Lung (tissue), 12 donors: ENCODE data around the gene TSPAN18. TPM values are rescaled to one million over a fixed set of nuclear protein-coding genes. Genes with fewer than 3 reads are reported as not detected.

Experiments used
- ATAC-seq: fragments of 200-7000 bp; cut with Tn5 transposase; one replicate; pipeline ENCODE4 v1.9.1; 2020; ENCODE audit warnings: moderate number of reproducible peaks; ENCODE audit not compliant: insufficient read depth, low FRiP score
- DNase-seq, 3 donors: peaks; one replicate each; pipeline ENCODE4 v3.0.0-alpha.2; 2013 to 2017
- H3K27ac ChIP-seq, 2 donors: one replicate each; pipeline ENCODE4 v1.5.1; 2013; ENCODE audit warnings: mild to moderate bottlenecking in 2 of 2, moderate library complexity in 2 of 2, control low read depth in 1 of 2, inconsistent platforms in 1 of 2, low read depth in 1 of 2, low read length in 1 of 2
- H3K27me3 ChIP-seq, 3 donors: one replicate each; pipeline ENCODE4 v1.5.1; 2013; ENCODE audit warnings: low read length in 2 of 3; ENCODE audit not compliant: control insufficient read depth in 3 of 3, insufficient read depth in 3 of 3
- H3K36me3 ChIP-seq, 4 donors: one replicate each; pipeline ENCODE4 v1.5.1; 2013; ENCODE audit warnings: low read length in 4 of 4, mild to moderate bottlenecking in 1 of 4, moderate library complexity in 1 of 4; ENCODE audit not compliant: control insufficient read depth in 4 of 4, insufficient read depth in 4 of 4
- H3K4me1 ChIP-seq, 5 donors: one replicate each; pipeline ENCODE4 v1.5.1; 2013; ENCODE audit warnings: low read length in 5 of 5, mild to moderate bottlenecking in 2 of 5, moderate library complexity in 1 of 5; ENCODE audit not compliant: control insufficient read depth in 5 of 5, insufficient read depth in 5 of 5
- H3K4me3 ChIP-seq: one replicate; pipeline ENCODE4 v1.5.1; 2013; ENCODE audit warnings: mild to moderate bottlenecking, control low read depth, moderate library complexity
- H3K9ac ChIP-seq, 2 donors: one replicate each; pipeline ENCODE4 v1.5.1; 2013; ENCODE audit warnings: low read length in 2 of 2, control low read depth in 1 of 2; ENCODE audit not compliant: insufficient read depth in 1 of 2
- H3K9me3 ChIP-seq, 4 donors: one replicate each; pipeline ENCODE4 v1.5.1; 2013; ENCODE audit warnings: low read length in 3 of 4, mild to moderate bottlenecking in 1 of 4, moderate library complexity in 1 of 4; ENCODE audit not compliant: control insufficient read depth in 4 of 4, insufficient read depth in 3 of 4
- CTCF ChIP-seq: IDR thresholded peaks from 2 replicates; pipeline ENCODE4 v1.5.1; 2012; ENCODE audit warnings: mild to moderate bottlenecking; ENCODE audit errors: control extremely low read depth, extremely low read depth
- WGBS, 2 donors: extraction: QIAGEN DNeasy Blood & Tissue Kit; methylation state at CpG; one replicate each; pipeline ENCODE4 v1.1.7; 2013; 5-methylcytosine and 5-hydroxymethylcytosine counted together
- polyA plus RNA-seq, 2 donors: library from polyadenylated mRNA; stranded (reverse); fragments of 200-250 nt; gene quantifications; one replicate each; pipeline ENCODE4 v1.2.1, GENCODE V29; 2013
- total RNA-seq, 2 donors: library from RNA; depleted of rRNA in 1 of 2; stranded (reverse); fragments of >200 nt in 1 of 2; gene quantifications; one replicate each; pipeline ENCODE4 v1.2.1, GENCODE V29; 2014 to 2021
- donor health status: control.
- donor health status: control.
- donor health status: Bipolar disorder and iron deficiency.
- donor health status: healthy.
- donor health status: DM: yes; HTN: yes; CAD: no.

The TSPAN18 gene
- total and polyA plus RNA-seq, 4 donors: 8.3 to 40.7 (median 21.4) TPM

GRCh38 chr11:44906649-44907048 is 179.9 kb downstream of the TSPAN18 start:
- Histone ChIP-seq H3K4me3 (no peak overlapping the region), H3K9me3 (no peaks in the 10 kb centered on the region), H3K27ac (no peak overlapping the region), H3K4me1 (peaks cover 0 to 7% (median 0%) of the 10 kb centered on the region in 5 donors), H3K9ac (no peak overlapping the region), H3K27me3 (no peaks in the 10 kb centered on the region), H3K36me3 (no peaks in the 10 kb centered on the region)
- 60 to 68% methylated on average over 5 of the region's 5 CpGs for WGBS, 2 donors
- no peak for DNase-seq
- no peak for TF ChIP-seq CTCF
- ATAC-seq: no peak

- Histone ChIP-seq H3K9ac (no peak overlapping the region), H3K4me3 (no peak overlapping the region), H3K27me3 (no peaks in the 10 kb centered on the region), H3K36me3 (no peaks in the 10 kb centered on the region), H3K9me3 (no peaks in the 10 kb centered on the region), H3K27ac (no peak overlapping the region), H3K4me1 (peaks cover 0 to 7% (median 2%) of the 10 kb centered on the region in 5 donors)
- no peak for ATAC-seq
- DNase-seq: no peak
- TF ChIP-seq CTCF: no peak
- 92 to 95% methylated on average over 14 of the region's 14 CpGs for WGBS, 2 donors
Measured at GRCh38 chr11:44909557-44909956, 182.8 kb downstream of the TSPAN18 start.

- no peaks in the 10 kb centered on the region for H3K36me3 ChIP-seq
- no peak for ATAC-seq
- no peaks in the 10 kb centered on the region for H3K9me3 ChIP-seq
- no peak overlapping the region for H3K4me3 ChIP-seq
- 90 to 91% methylated on average over 9 of the region's 9 CpGs for WGBS, 2 donors
- peaks cover 0 to 7% (median 2%) of the 10 kb centered on the region in 5 donors for H3K4me1 ChIP-seq
- TF ChIP-seq CTCF: no peak
- H3K9ac ChIP-seq: no peak overlapping the region
- DNase-seq: no peak
- peak overlapping the region in 1 of 2 donors; percentile 18 for H3K27ac ChIP-seq
- H3K27me3 ChIP-seq: no peaks in the 10 kb centered on the region
Measured at GRCh38 chr11:44910591-44910990, 183.8 kb downstream of the TSPAN18 start.
